GM12878 (cell line): ENCODE results near the gene CRYBB2. TPM values are rescaled to one million over a fixed set of nuclear protein-coding genes. Genes with fewer than 3 reads are reported as not detected.

ENCODE experiments used
- ATAC-seq: fragments of 200-7000 bp; cut with Tn5 transposase; 3 replicates; pipeline ENCODE4 v1.9.1; 2020; ENCODE audit warnings: mild to moderate bottlenecking, moderate library complexity
- BruUV-seq: library from RNA; stranded (reverse); fragments of 400-500 nt; replicated peaks from 2 replicates; lab custom pipeline; 2021; lab: Mats Ljungman, UMichigan
- CTCF ChIA-PET: fragments of 300-600 bp; sonication (Branson Sonifier 250); formaldehyde crosslinking; extraction: SDS; loops from one replicate; lab custom pipeline; 2021; ENCODE audit warnings: inconsistent platforms; lab: Yijun Ruan, JAX
- POLR2A ChIA-PET: fragments of 350-600 bp; formaldehyde crosslinking; extraction: SDS; loops from one replicate; lab custom pipeline; 2021; ENCODE audit warnings: inconsistent platforms; lab: Charles Lee
- RAD21 ChIA-PET: fragments of 300-600 bp; sonication (Branson Sonifier 250); formaldehyde crosslinking; loops from one replicate; lab custom pipeline; 2023; ENCODE audit warnings: antibody characterized with exemption; ENCODE audit not compliant: unreplicated experiment; lab: Charles Lee
- SMC1A ChIA-PET: fragments of 300-600 bp; sonication (Branson Sonifier 250); formaldehyde crosslinking; loops from one replicate; lab custom pipeline; 2023; ENCODE audit not compliant: unreplicated experiment, uncharacterized antibody; lab: Charles Lee
- DNase-seq: peaks from one replicate; pipeline ENCODE4 v3.0.0-alpha.2; 2011; ENCODE audit warnings: low read depth, low spot score
- FAIRE-seq: peaks from 3 replicates; lab custom pipeline; 2011; peaks lifted over from hg19 to GRCh38; lab: Jason Lieb, UNC
- H2AFZ ChIP-seq: 2 replicates; pipeline ENCODE4 v1.6.0; 2011; ENCODE audit warnings: low read depth, low read length, control low read depth; ENCODE audit not compliant: control insufficient read depth
- H3K27ac ChIP-seq: 2 replicates; pipeline ENCODE4 v1.5.1; 2011; ENCODE audit warnings: control low read depth; ENCODE audit not compliant: control insufficient read depth, insufficient read depth
- H3K27me3 ChIP-seq, 2 experiments: replicated peaks in 1 of 2; 2 replicates each; pipeline versions ENCODE4 v1.6.0 to v1.6.1; 2011; ENCODE audit warnings: low read length in 1 of 2; ENCODE audit not compliant: control insufficient read depth in 2 of 2, insufficient read depth in 2 of 2
- H3K36me3 ChIP-seq, 2 experiments: 2 replicates each; pipeline ENCODE4 v1.5.1; 2011; ENCODE audit warnings: low read length in 1 of 2; ENCODE audit not compliant: control insufficient read depth in 2 of 2, insufficient read depth in 2 of 2
- H3K4me1 ChIP-seq: 2 replicates; pipeline ENCODE4 v1.6.1; 2011; ENCODE audit warnings: mild to moderate bottlenecking, low read length, moderate library complexity, mixed read lengths; ENCODE audit not compliant: control insufficient read depth, insufficient read depth
- H3K4me2 ChIP-seq: 2 replicates; pipeline ENCODE4 v1.6.0; 2011; ENCODE audit warnings: control low read depth; ENCODE audit not compliant: control insufficient read depth, insufficient read depth
- H3K4me3 ChIP-seq: fragments of 200-600 bp; sonication (generic); 2 replicates; pipeline ENCODE4 v1.5.1; 2016
- H3K79me2 ChIP-seq: 2 replicates; pipeline ENCODE4 v1.6.0; 2011; ENCODE audit warnings: low read length; ENCODE audit not compliant: control insufficient read depth, insufficient read depth
- H3K9ac ChIP-seq: 2 replicates; pipeline ENCODE4 v1.8.0; 2011; ENCODE audit warnings: low read length, control low read depth, mixed read lengths; ENCODE audit not compliant: control insufficient read depth, insufficient read depth
- H3K9me3 ChIP-seq: replicated peaks from 3 replicates; pipeline ENCODE4 v1.5.1; 2011; ENCODE audit warnings: mild to moderate bottlenecking, low read length; ENCODE audit not compliant: control insufficient read depth, insufficient read depth
- H4K20me1 ChIP-seq: 2 replicates; pipeline ENCODE4 v1.6.0; 2011; ENCODE audit not compliant: control insufficient read depth, insufficient read depth
- BMI1 ChIP-seq: fragments of 450-650 bp; IDR thresholded peaks from 2 replicates; pipeline ENCODE4 v1.6.1; 2016; ENCODE audit warnings: mild to moderate bottlenecking, moderate library complexity, borderline replicate concordance
- ESRRA ChIP-seq: IDR thresholded peaks from 2 replicates; pipeline ENCODE4 v1.6.1; 2012; ENCODE audit warnings: mild to moderate bottlenecking, low read length, improper control_type of control experiment
- HDAC6 ChIP-seq: fragments of 200-600 bp; sonication (generic); IDR thresholded peaks from one replicate; pipeline ENCODE4 v1.8.0; 2017; ENCODE audit warnings: antibody characterized with exemption; ENCODE audit not compliant: unreplicated experiment
- MEF2A ChIP-seq: IDR thresholded peaks from 2 replicates; pipeline ENCODE4 v1.6.1; 2011; ENCODE audit warnings: low read depth, mild to moderate bottlenecking, low read length, moderate library complexity; ENCODE audit not compliant: insufficient read depth
- NFYB ChIP-seq: IDR thresholded peaks from 2 replicates; pipeline ENCODE4 v1.6.1; 2011; ENCODE audit warnings: low read depth, mild to moderate bottlenecking, low read length, improper control_type of control experiment, moderate library complexity; ENCODE audit not compliant: insufficient read depth
- PAX5 ChIP-seq: IDR thresholded peaks from 2 replicates; pipeline ENCODE4 v1.6.1; 2011; ENCODE audit warnings: low read depth, low read length, borderline replicate concordance
- RAD51 ChIP-seq: fragments of 450-650 bp; IDR thresholded peaks from 2 replicates; pipeline ENCODE4 v1.6.1; 2016; ENCODE audit warnings: moderate library complexity, mild to moderate bottlenecking, inconsistent platforms
- SMAD1 ChIP-seq: fragments of 450-650 bp; IDR thresholded peaks from 2 replicates; pipeline ENCODE4 v1.6.1; 2018; ENCODE audit warnings: mild to moderate bottlenecking, low read depth; ENCODE audit not compliant: partially characterized antibody
- SREBF2 ChIP-seq: IDR thresholded peaks from 2 replicates; pipeline ENCODE4 v1.6.1; 2012; ENCODE audit warnings: mild to moderate bottlenecking, low read length
- TCF7 ChIP-seq: IDR thresholded peaks from 2 replicates; pipeline ENCODE4 v1.6.1; 2014; ENCODE audit warnings: antibody characterized with exemption, borderline replicate concordance
- WGBS: methylation state at CpG from one replicate; pipeline ENCODE4 v1.1.6; 2016; ENCODE audit warnings: low lambda C conversion rate; ENCODE audit not compliant: insufficient replicate concordance, insufficient coverage; ENCODE audit errors: missing lambda C conversion rate; 5-methylcytosine and 5-hydroxymethylcytosine counted together
- in situ Hi-C: fragments of 300-500 bp; cut with MboI; formaldehyde crosslinking; loops from 9 replicates; pipeline ENCODE4 v1.14.3; 2018; ENCODE audit warnings: mixed read lengths
- intact Hi-C: fragments of 100-400 bp; cut with micrococcal nuclease; formaldehyde crosslinking; loops from one replicate; pipeline ENCODE4 v1.14.2; 2022; ENCODE audit not compliant: unreplicated experiment
- polyA plus RNA-seq, 11 experiments: library from polyadenylated mRNA; depleted of rRNA in 4 of 11; unstranded in 6 of 11; stranded (reverse) in 5 of 11; fragments of >200 nt; fragmentation: Nextera tagmentation in 4 of 11; fragmentation: Illumina TruSeq in 1 of 11; extraction: Ambion mirVana in 4 of 11; extraction: Trizol in 1 of 11; gene quantifications; 1 replicate in 1 of 11; 2 replicates in 10 of 11; pipeline versions ENCODE4 v1.2.1 to v1.2.3, GENCODE V29; 2011 to 2016; ENCODE audit warnings: inconsistent platforms in 2 of 11, missing spikeins in 2 of 11, low read depth in 1 of 11
- total RNA-seq, 4 experiments: library from RNA; depleted of rRNA in 3 of 4; stranded (reverse); fragments of >200 nt in 3 of 4; fragmentation: Illumina TruSeq in 1 of 4; extraction: Trizol in 1 of 4; gene quantifications; 2 replicates each; pipeline versions ENCODE4 v1.2.1 to v1.2.3, GENCODE V29; 2013 to 2021
- TF ChIP-seq, protein P1 (sequence below): fragments of 450-650 bp; IDR thresholded peaks from 2 replicates; pipeline ENCODE4 v1.6.1; 2014; ENCODE audit warnings: mild to moderate bottlenecking
- TF ChIP-seq, protein P2 (sequence below): fragments of 450-650 bp; IDR thresholded peaks from 2 replicates; pipeline ENCODE4 v1.6.1; 2017; ENCODE audit warnings: mild to moderate bottlenecking, moderate library complexity
- TF ChIP-seq, protein P3 (sequence below): IDR thresholded peaks from 2 replicates; pipeline ENCODE4 v1.6.1; 2011; ENCODE audit warnings: low read depth, mild to moderate bottlenecking, low read length, moderate library complexity, borderline replicate concordance; ENCODE audit errors: extremely low read depth

Gene CRYBB2
- total and polyA plus RNA-seq, 10 of the 15 experiments (the other 5 are each of a cell fraction or from before 2014, with no cell fraction given): not detected

DNA sequence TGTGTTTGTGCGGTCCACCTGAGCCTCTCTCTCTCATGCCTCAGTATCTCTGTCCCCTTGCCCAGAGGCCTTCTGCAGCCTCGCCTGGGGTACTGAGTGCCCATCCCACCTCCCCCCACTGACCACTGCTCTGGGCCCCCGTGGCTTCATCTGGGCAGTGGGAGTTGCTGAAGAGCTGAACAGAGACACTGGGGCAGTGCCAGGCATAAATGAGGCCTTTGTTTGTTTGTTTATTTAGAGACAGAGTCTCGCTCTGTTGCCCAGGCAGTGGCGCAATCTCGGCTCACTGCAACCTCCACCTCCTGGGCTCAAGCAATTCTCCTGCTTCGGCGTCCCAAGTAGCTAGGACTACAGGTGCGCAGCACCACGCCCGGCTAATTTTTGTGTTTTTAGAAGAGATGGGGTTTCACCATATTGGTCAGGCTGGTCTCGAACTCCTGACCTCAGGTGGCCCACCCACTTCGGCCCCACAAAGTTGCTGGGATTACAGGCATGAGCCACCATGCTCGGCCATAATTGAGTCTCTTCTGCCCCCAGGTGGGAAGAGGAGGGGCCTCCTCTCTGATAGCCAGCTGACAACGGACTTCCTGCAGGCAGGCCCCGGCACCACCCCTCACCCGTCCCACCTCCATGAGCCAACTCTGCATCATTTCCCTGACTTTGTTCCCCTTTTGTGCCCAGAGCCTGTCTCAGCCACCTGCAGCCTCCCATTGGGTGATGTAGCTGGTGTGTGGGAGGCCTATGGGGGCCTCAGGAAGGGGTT is 10.5 kb upstream of the CRYBB2 start:
- FAIRE-seq: no peak
- POLR2A ChIA-PET: no interaction called here
- Histone ChIP-seq H3K79me2 (no peaks in the 10 kb centered on the region), H3K4me1 (no peaks in the 10 kb centered on the region), H3K9me3 (no peaks in the 10 kb centered on the region; the same call in 2 of the 3 replicates), H3K4me3 (no peak overlapping the region), H3K36me3 (no peaks in the 10 kb centered on the region)
- DNase-seq: no peak
- BruUV-seq: no TSS peak
- ATAC-seq: no peak
- no peak for TF ChIP-seq MEF2A
- TF ChIP-seq, protein P1, sequence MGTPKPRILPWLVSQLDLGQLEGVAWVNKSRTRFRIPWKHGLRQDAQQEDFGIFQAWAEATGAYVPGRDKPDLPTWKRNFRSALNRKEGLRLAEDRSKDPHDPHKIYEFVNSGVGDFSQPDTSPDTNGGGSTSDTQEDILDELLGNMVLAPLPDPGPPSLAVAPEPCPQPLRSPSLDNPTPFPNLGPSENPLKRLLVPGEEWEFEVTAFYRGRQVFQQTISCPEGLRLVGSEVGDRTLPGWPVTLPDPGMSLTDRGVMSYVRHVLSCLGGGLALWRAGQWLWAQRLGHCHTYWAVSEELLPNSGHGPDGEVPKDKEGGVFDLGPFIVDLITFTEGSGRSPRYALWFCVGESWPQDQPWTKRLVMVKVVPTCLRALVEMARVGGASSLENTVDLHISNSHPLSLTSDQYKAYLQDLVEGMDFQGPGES: no peak
- TF ChIP-seq PAX5: no peak
- TF ChIP-seq, protein P2, sequence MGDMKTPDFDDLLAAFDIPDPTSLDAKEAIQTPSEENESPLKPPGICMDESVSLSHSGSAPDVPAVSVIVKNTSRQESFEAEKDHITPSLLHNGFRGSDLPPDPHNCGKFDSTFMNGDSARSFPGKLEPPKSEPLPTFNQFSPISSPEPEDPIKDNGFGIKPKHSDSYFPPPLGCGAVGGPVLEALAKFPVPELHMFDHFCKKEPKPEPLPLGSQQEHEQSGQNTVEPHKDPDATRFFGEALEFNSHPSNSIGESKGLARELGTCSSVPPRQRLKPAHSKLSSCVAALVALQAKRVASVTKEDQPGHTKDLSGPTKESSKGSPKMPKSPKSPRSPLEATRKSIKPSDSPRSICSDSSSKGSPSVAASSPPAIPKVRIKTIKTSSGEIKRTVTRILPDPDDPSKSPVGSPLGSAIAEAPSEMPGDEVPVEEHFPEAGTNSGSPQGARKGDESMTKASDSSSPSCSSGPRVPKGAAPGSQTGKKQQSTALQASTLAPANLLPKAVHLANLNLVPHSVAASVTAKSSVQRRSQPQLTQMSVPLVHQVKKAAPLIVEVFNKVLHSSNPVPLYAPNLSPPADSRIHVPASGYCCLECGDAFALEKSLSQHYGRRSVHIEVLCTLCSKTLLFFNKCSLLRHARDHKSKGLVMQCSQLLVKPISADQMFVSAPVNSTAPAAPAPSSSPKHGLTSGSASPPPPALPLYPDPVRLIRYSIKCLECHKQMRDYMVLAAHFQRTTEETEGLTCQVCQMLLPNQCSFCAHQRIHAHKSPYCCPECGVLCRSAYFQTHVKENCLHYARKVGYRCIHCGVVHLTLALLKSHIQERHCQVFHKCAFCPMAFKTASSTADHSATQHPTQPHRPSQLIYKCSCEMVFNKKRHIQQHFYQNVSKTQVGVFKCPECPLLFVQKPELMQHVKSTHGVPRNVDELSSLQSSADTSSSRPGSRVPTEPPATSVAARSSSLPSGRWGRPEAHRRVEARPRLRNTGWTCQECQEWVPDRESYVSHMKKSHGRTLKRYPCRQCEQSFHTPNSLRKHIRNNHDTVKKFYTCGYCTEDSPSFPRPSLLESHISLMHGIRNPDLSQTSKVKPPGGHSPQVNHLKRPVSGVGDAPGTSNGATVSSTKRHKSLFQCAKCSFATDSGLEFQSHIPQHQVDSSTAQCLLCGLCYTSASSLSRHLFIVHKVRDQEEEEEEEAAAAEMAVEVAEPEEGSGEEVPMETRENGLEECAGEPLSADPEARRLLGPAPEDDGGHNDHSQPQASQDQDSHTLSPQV: no peak
- no peak for TF ChIP-seq BMI1
- no peak for TF ChIP-seq RAD51
- TF ChIP-seq SMAD1: no peak
- TF ChIP-seq ESRRA: no peak
- no peak for TF ChIP-seq HDAC6
- TF ChIP-seq SREBF2: no peak
- TF ChIP-seq NFYB: no peak
- TF ChIP-seq, protein P3, sequence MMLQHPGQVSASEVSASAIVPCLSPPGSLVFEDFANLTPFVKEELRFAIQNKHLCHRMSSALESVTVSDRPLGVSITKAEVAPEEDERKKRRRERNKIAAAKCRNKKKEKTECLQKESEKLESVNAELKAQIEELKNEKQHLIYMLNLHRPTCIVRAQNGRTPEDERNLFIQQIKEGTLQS: no peak
- no peak for TF ChIP-seq TCF7
- TF ChIP-seq, all 136 proteins: peak for 0
- Histone ChIP-seq H3K27ac (no peak overlapping the region), H4K20me1 (no peaks in the 10 kb centered on the region), H3K9ac (no peak overlapping the region), H3K4me2 (no peak overlapping the region), H2AFZ (no peak overlapping the region), H3K27me3 (no peaks in the 10 kb centered on the region)
- in situ Hi-C loops: no loop called here
- ChIA-PET RAD21 (no interaction called here), SMC1A (no interaction called here), CTCF (no interaction called here)
- intact Hi-C loops: no loop called here
- 18% methylated on average over 17 of the region's 17 CpGs for WGBS
